Measurements from ENCODE around the gene SCRN1. TPM values are rescaled to one million over a fixed set of nuclear protein-coding genes. Genes with fewer than 3 reads are reported as not detected.

The SCRN1 gene
- 104 and 123 TPM in 2 replicates for total RNA-seq

GRCh38 chr7:29989257-29989995, at the start of gene SCRN1:
SCRN1 (minus strand) TSS chr7:29989801; CDS start chr7:29969067, 20,734 bp downstream.

GRCh38 chr7:30028216-30028748, 38.7 kb upstream of the SCRN1 start, which contains the start of gene PLEKHA8:
PLEKHA8 (plus strand) TSS chr7:30028412; CDS start chr7:30028763, 351 bp downstream.

GRCh38 chr7:30026229-30027064, 36.8 kb upstream of the SCRN1 start, which contains the start of gene FKBP14:
FKBP14 (minus strand) TSS chr7:30026702; CDS start chr7:30026508, 194 bp downstream.

Other genes with a start within 250 kb of the SCRN1 start
- not detected in 2 replicates for gene WIPF3, start 183.3 kb downstream of the SCRN1 start, total RNA-seq
- gene FKBP14, start 36.9 kb upstream of the SCRN1 start, total RNA-seq = 79.9 and 141 TPM in 2 replicates
- gene PLEKHA8, start 38.6 kb upstream of the SCRN1 start, total RNA-seq = 15.7 and 18.8 TPM in 2 replicates
- 6.1 and 10.1 TPM in 2 replicates for gene MTURN, start 145.2 kb upstream of the SCRN1 start, total RNA-seq

Data from smooth muscle cell of the umbilical artery (primary cell).